Activated T-helper 1 cell treated with anti-CD3 and anti-CD28 coated beads, Interleukin-12 subunit alpha, Interleukin-12 subunit beta, Interleukin-2, Interleukin-4 antibody, amounts not matched to agents 30 ng/mL and 10 ng/mL and 1 ng/mL, durations not matched to agents 14 hours and 24 hours and 36 hours (primary cell): Measurements from ENCODE around the gene MAP1S. TPM values are rescaled to one million over a fixed set of nuclear protein-coding genes. Genes with fewer than 3 reads are reported as not detected.

Source experiments
- DNase-seq: peaks from one replicate; pipeline ENCODE4 v3.0.0; 2021; ENCODE audit warnings: low spot score
- H3K27ac Mint-ChIP-seq: one replicate; pipeline ENCODE4 v1.8.0; 2021; ENCODE audit warnings: mild to moderate bottlenecking, mixed read lengths
- H3K27me3 Mint-ChIP-seq: one replicate; pipeline ENCODE4 v1.8.0; 2022; ENCODE audit warnings: mild to moderate bottlenecking, moderate library complexity, mixed read lengths; ENCODE audit not compliant: insufficient read depth
- H3K36me3 Mint-ChIP-seq: one replicate; pipeline ENCODE4 v1.8.0; 2021; ENCODE audit warnings: low read depth, mixed read lengths
- H3K4me1 Mint-ChIP-seq: one replicate; pipeline ENCODE4 v1.8.0; 2021; ENCODE audit warnings: low read depth, mixed read lengths
- H3K4me3 Mint-ChIP-seq: one replicate; pipeline ENCODE4 v1.8.0; 2021; ENCODE audit warnings: mild to moderate bottlenecking, moderate library complexity, mixed read lengths
- H3K9me3 Mint-ChIP-seq: one replicate; pipeline ENCODE4 v1.8.0; 2021; ENCODE audit warnings: mixed read lengths
- intact Hi-C: fragments of 100-400 bp; cut with micrococcal nuclease; formaldehyde crosslinking; loops from one replicate; pipeline ENCODE4 v1.15.1; 2024
- total RNA-seq: library from RNA; stranded (reverse); gene quantifications from 2 replicates; pipeline ENCODE4 v1.2.3, GENCODE V29; 2022

MAP1S gene
- total RNA-seq, 1 donor from 2014 or later = 81.7 TPM

DNA sequence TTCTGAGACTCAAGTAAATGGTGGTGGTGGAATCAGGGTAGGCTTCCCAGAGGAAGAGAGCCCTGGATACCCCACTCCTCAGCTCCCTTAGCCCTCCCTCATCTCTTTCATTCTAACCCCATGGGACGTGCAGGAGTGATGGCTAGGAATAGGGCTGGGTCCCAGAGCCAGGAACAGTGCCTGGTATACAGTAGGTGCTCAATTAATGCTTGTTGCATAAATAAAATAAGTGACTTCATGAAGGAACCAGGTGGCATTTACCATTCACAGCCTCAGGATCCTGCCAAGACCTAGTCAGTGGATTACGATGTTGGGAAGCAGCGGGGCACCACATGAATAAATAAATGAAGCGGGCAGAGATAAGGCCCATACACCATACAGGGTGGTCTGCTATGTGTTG, 35.0 kb upstream of the MAP1S start:
- intact Hi-C loops = no loop called here
- Mint-ChIP-seq H3K27ac (no peak overlapping the region), H3K27me3 (peaks cover 51% of the 10 kb centered on the region), H3K4me3 (no peak overlapping the region), H3K36me3 (peaks cover 1% of the 10 kb centered on the region), H3K9me3 (no peaks in the 10 kb centered on the region), H3K4me1 (peaks cover 13% of the 10 kb centered on the region)
- DNase-seq = no peak

DNA sequence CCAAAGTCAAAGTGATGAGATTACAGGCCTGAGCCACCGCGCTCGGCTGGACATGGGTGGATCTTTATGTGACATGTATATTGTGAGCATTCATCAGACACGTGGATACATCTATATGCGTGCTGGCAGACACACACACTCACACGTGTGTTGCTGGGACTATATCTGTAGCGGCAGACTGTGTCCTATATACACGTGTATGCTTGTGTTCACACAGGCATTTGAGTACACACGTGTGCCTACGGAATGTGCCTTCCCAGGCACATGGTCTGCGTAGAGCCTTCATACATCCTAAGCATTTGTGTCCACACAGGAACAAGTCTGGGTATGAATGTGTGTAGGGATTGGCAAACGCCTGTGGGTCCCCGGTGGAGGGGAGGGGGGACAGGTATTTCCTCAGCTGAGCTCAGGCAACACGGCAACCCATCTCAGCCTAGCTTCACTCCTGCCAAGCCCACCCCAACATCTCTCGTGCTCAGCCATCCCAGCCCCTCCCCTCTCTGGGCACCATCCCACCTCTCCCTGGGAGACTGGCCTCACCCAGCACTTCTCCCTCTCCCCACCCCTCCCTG, 33.7 kb upstream of the MAP1S start:
- Mint-ChIP-seq H3K4me3 (no peak overlapping the region), H3K4me1 (peaks cover 11% of the 10 kb centered on the region), H3K36me3 (peaks cover 1% of the 10 kb centered on the region), H3K9me3 (no peaks in the 10 kb centered on the region), H3K27ac (no peak overlapping the region), H3K27me3 (peaks cover 52% of the 10 kb centered on the region)
- intact Hi-C loops = no loop called here
- DNase-seq = no peak

DNA sequence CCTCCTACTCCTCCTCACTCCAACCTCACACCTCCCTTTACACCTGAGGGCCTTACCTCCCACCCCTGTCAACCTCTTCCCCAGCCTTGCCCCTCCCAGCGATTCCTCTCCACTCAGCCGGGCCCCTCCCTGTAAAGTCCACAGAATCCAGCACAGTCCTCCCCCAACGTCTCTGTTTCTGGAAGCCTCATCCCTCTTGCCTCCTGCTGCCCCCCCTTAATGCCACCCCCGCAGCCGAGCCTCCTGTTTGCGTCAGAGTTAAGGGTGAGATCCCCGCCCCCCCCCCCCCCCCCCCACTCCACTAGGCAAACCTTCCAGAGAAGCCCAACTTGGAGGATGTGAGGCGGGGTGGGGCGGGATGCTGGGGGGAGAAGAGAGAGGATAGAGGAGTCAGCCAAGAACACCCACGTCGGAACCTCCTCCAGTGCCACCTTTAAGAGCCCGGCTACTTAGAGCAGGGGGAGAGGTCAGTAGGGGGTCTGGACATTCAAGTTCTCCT, 33.2 kb upstream of the MAP1S start:
- DNase-seq = no peak
- intact Hi-C loops = no loop called here
- H3K4me1 Mint-ChIP-seq = peaks cover 9% of the 10 kb centered on the region
- no peak overlapping the region for H3K27ac Mint-ChIP-seq
- H3K9me3 Mint-ChIP-seq = no peaks in the 10 kb centered on the region
- peaks cover 1% of the 10 kb centered on the region for H3K36me3 Mint-ChIP-seq
- H3K27me3 Mint-ChIP-seq = peaks cover 48% of the 10 kb centered on the region
- no peak overlapping the region for H3K4me3 Mint-ChIP-seq

DNA sequence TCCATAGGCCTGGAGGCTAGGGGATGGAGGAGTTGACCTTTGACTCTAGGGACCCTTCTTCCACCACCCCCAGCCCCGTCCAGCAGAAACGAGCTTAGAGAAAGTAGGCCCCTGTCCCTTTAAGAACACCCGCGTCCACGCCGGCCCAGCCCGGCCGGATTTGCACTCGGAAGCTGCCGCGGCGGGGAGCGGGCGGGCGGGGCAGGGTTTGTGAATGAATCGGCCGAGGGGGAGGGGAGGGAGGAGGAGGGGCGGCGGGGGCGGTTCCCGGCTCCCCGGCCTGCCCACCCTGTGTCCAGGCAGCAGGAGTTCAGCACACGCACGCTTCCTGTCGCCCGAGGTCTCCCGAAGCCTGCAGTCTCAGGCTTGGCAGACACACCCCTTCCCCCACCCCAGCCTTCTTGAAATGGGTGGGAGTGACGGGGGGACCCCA, 32.7 kb upstream of the MAP1S start:
- H3K36me3 Mint-ChIP-seq = peaks cover 1% of the 10 kb centered on the region
- H3K27me3 Mint-ChIP-seq = peaks cover 45% of the 10 kb centered on the region
- peaks cover 9% of the 10 kb centered on the region for H3K4me1 Mint-ChIP-seq
- DNase-seq = no peak
- intact Hi-C loops = no loop called here
- no peak overlapping the region for H3K27ac Mint-ChIP-seq
- no peak overlapping the region for H3K4me3 Mint-ChIP-seq
- H3K9me3 Mint-ChIP-seq = no peaks in the 10 kb centered on the region

DNA sequence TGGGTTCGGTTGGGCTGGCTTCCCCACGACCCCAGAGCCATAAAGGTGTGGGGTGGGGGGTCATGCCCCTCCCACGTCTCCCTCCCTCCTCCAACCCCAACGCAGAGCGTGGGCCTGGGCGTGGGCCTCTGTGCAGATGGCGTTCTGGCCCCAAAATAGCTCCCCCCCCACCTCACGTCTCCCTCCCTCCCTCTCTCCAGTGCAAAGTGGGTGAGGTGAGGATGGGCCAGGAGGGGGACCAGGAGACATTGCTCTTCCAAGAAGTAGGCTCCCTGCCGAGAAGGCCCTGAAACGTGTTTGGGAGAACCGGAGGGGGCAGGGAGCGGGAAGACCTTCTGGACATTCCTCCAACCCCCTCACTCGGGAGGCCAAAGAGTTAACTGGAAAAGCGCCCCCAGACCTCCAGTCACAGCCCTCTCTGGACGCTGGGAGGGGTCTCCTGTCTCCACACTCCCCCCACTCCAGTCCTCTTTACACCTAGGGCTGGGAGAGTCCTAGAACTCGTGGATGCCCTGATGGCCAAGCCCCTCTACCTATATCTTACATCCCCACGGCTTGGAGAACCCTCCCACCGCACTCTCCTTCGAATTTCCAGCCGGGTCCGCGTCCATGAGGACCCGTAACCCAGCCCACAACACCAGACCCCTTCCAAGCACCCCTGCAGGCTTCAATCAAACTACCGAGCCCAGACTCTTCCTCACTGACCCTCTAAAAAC, 32.0 kb upstream of the MAP1S start:
- Mint-ChIP-seq H3K36me3 (peaks cover 1% of the 10 kb centered on the region), H3K4me1 (peaks cover 9% of the 10 kb centered on the region), H3K9me3 (no peaks in the 10 kb centered on the region), H3K4me3 (no peak overlapping the region), H3K27me3 (peaks cover 48% of the 10 kb centered on the region), H3K27ac (no peak overlapping the region)
- no peak for DNase-seq
- intact Hi-C loops = no loop called here

DNA sequence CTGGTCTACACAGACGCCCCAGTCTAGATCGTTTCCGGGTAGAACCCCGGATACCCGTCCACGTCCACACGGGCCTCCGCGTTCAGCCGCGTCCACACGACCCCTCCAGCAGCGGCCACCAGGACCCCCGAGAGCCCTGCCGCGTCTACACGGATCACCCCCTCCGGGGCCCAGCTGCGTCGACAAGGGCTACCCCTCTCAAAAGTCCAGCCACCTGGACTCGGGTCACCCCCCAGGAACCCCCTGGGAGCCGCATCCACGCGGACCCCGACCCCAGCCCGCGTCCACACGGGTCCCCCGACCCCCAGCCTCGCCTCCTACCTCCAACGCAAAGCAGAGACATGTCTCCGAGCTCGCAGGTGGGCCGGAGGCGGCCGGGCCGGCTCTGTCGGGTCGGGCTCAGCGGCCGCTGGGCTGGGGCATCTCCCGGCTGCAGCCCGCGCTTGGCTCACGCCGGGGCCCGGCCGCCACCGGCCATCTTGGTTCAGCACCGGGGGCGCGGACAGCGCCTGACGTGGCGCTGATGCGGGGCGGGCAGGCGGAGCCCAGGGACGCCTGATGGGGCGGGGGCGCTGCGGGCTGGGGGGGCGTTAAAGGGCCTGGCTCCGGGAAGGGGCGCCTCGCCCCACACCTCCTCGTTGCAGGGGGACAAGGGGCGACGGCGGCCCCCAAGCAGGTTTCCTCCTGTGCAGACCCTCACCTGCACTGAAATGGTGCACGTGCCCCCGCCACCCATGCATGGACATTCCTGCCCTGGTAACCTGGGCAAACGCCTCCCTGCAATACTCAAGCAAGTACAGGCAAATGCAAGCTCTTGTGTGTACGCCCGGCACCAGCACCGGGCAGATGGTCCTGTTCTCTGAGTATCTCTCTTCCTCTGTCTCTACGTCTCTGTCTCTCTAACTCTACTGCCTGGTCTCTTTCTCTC, 31.2 kb upstream of the MAP1S start, which contains the start of gene UNC13A:
Gene UNC13A (minus strand): TSS at position 498 of the 928 bp plus-strand sequence. CDS start 155 bp downstream, at position 343.
- peaks cover 1% of the 10 kb centered on the region for H3K36me3 Mint-ChIP-seq
- peaks cover 9% of the 10 kb centered on the region for H3K4me1 Mint-ChIP-seq
- DNase-seq = peak; percentile 28
- no peaks in the 10 kb centered on the region for H3K9me3 Mint-ChIP-seq
- H3K27ac Mint-ChIP-seq = no peak within 1 kb of the TSS
- peaks cover 46% of the 10 kb centered on the region for H3K27me3 Mint-ChIP-seq
- intact Hi-C loops = no loop called here
- no peak within 1 kb of the TSS for H3K4me3 Mint-ChIP-seq

DNA sequence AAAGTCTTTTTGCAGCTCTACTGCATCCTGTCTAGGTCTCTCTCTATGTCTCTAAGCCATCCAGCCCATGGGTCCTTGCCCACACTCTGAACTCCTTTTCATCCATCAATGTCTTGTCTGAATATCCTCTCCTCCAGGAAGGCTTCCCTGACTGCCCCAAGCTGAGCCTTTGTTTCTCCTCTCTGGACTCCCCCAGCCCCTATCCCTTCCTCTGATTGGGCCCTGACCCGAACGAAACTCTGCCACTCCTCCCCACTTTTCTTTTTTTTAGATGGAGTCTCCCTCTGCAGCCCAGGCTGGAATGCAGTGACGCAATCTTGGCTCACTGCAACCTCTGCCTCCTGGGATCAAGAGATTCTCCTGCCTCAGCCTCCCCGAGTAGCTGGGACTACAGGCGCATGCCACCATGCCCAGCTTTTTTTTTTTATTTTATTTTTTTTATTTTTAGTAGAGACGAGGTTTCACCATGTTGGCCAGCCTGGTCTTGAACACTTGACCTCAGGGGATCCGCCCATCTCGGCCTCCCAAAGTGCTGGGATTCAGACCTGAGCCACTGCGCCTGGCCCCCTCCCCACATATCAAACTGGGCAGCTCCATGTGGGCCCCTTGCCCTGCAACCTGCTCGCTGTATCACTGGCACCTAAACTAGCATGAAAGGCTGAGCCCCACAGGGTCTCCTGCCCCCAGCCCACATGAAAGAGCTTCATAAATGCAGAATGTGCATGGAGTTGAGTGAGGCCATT, 30.3 kb upstream of the MAP1S start:
- H3K27ac Mint-ChIP-seq = no peak overlapping the region
- H3K4me3 Mint-ChIP-seq = no peak overlapping the region
- no peak for DNase-seq
- intact Hi-C loops = no loop called here
- H3K36me3 Mint-ChIP-seq = peaks cover 1% of the 10 kb centered on the region
- no peaks in the 10 kb centered on the region for H3K9me3 Mint-ChIP-seq
- peaks cover 9% of the 10 kb centered on the region for H3K4me1 Mint-ChIP-seq
- H3K27me3 Mint-ChIP-seq = peaks cover 40% of the 10 kb centered on the region

DNA sequence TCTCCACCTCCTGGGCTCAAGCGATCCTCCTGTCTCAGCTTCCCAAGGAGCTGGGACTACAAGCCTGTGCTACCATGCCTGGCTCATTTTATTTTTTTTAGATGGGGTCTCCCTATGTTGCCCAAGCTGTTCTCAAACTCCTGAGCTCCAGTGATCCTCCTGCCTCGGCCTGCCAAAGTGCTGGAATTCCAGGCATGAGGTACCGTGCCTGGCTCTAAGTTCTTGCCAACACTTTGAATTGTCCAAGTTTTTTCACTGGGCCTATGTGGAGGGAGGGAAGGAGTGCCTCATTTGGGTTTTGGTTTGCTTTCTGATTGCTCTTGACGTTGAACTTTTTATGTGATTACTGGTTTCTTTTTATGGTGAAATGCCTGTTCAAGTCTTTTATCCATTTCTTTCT, 26.7 kb upstream of the MAP1S start:
- Mint-ChIP-seq H3K36me3 (peaks cover 1% of the 10 kb centered on the region), H3K9me3 (no peaks in the 10 kb centered on the region), H3K27ac (no peak overlapping the region), H3K4me3 (no peak overlapping the region), H3K27me3 (peaks cover 36% of the 10 kb centered on the region), H3K4me1 (peaks cover 5% of the 10 kb centered on the region)
- DNase-seq = no peak
- intact Hi-C loops = no loop called here

DNA sequence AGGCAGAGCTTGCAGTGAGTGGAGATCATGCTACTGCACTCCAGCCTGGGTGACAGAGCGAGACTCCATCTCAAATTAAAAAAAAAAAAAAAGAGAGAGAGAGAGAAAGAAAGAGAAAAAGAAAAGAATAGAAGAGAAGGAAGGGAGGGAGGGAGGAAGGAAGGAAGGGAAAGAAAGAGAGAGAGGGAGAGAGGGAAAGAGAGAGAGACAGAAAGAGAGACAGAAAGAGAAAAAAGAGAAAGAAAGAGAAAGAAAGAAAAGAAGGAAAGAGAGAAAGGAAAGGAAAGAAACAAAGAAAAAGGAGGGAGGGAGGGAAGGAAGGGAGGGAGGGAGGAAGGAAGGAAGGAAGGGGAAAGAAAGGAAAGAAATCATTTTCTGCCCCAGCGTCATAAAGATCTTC, 24.1 kb upstream of the MAP1S start:
- H3K4me1 Mint-ChIP-seq = no peaks in the 10 kb centered on the region
- peaks cover 23% of the 10 kb centered on the region for H3K27me3 Mint-ChIP-seq
- intact Hi-C loops = no loop called here
- H3K9me3 Mint-ChIP-seq = no peaks in the 10 kb centered on the region
- no peak overlapping the region for H3K4me3 Mint-ChIP-seq
- no peak overlapping the region for H3K27ac Mint-ChIP-seq
- DNase-seq = no peak
- no peaks in the 10 kb centered on the region for H3K36me3 Mint-ChIP-seq

DNA sequence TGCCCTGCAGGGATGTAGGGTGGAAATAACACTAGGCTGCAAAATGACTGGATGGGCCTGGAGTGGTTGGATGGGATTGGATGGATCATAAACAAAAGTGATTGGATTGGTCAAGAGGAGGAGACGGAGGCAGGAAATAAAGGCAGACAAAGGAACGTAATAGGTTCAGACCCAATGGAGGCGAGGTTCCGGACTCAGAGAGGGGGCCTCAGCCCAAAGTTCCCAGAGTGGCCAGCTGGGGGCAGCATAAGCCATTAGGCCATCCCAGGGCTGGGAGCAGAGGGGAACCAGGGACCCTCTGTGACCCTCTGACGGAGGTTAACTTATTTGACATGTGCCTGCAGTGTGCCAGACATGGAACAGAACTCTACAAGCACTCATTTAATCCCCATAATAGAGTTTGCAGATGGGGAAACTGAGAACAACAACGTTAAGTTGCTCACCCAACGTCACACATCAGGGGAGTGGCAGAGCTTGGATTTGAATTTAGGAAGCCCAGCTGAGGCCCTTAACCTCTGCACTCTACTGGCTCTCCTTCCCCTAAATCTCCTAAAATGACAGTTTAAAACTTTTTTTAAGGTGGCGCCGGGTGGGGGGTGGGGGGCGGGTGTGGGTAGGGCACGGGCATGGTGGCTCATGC, 15.3 kb upstream of the MAP1S start:
- Mint-ChIP-seq H3K27me3 (peaks cover 2% of the 10 kb centered on the region), H3K27ac (no peak overlapping the region), H3K36me3 (no peaks in the 10 kb centered on the region), H3K4me3 (no peak overlapping the region), H3K4me1 (no peaks in the 10 kb centered on the region), H3K9me3 (no peaks in the 10 kb centered on the region)
- intact Hi-C loops = loop anchor here (1.0 to 2.0 kb wide), 4 partner anchors 62 to 151 kb away; no protein-coding TSS in a partner anchor
- DNase-seq = peak; percentile 50

DNA sequence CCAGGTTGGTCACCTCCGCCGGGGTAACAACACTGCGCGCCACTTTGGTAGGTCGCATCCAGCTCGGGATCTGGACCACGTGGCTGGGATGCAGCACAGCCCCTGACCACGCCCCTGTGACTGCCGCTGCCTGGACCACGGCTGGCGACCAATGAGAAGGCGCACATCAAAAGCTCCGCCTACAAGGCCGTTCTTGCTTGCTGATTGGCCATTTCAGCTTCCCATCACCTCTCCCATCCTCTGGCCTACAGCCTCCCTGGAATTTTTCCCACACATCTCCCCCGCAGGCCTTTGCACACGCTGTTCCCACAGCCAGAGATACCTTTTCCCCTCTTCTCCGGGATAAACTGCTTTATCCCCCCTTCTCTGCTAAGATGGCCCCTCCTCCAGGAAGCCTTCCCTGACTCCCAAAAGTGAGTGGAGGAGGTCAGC, 12.5 kb upstream of the MAP1S start:
- no peaks in the 10 kb centered on the region for H3K36me3 Mint-ChIP-seq
- H3K4me3 Mint-ChIP-seq = no peak overlapping the region
- H3K27me3 Mint-ChIP-seq = no peaks in the 10 kb centered on the region
- H3K27ac Mint-ChIP-seq = no peak overlapping the region
- no peak for DNase-seq
- intact Hi-C loops = no loop called here
- no peaks in the 10 kb centered on the region for H3K4me1 Mint-ChIP-seq
- H3K9me3 Mint-ChIP-seq = no peaks in the 10 kb centered on the region

DNA sequence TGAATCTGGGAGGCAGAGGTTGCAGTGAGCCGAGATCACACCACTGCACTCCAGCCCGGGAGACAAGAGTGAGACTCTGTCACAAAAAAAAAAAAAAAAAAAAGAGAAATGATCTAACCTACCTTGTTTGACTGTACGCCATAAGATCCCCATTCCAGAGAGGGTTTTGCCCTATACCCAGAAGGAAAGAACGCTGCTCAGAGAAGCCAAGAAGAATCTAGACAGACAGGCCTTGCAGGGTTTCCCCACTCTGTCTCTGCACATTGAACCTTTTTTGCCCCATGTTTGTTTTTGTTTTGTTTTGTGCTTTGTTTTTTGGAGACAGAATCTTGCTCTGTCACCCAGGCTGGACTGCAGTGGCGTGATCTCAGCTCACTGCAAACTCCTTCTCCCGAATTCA, 7.4 kb upstream of the MAP1S start:
- intact Hi-C loops = no loop called here
- no peak overlapping the region for H3K27ac Mint-ChIP-seq
- no peaks in the 10 kb centered on the region for H3K9me3 Mint-ChIP-seq
- H3K4me1 Mint-ChIP-seq = no peaks in the 10 kb centered on the region
- no peak overlapping the region for H3K4me3 Mint-ChIP-seq
- DNase-seq = no peak
- peaks cover 2% of the 10 kb centered on the region for H3K27me3 Mint-ChIP-seq
- H3K36me3 Mint-ChIP-seq = no peaks in the 10 kb centered on the region
